Fibroblast of pulmonary artery (primary cell): ENCODE measurements around the gene SELENOI.

Experiments used
- DNase-seq: peaks from one replicate; pipeline ENCODE4 v3.0.0-alpha.2; 2010; ENCODE audit warnings: low read depth
- H3K4me3 ChIP-seq: replicated peaks from 2 replicates; pipeline ENCODE4 v1.5.1; 2011; ENCODE audit warnings: low read depth, mild to moderate bottlenecking, control low read depth, low read length, moderate library complexity
- TF ChIP-seq, protein P1 (sequence below): IDR thresholded peaks from 2 replicates; pipeline ENCODE4 v1.5.1; 2011; ENCODE audit warnings: mild to moderate bottlenecking, control low read depth, low read length, inconsistent platforms; ENCODE audit errors: missing control alignments

Gene SELENOI

DNA sequence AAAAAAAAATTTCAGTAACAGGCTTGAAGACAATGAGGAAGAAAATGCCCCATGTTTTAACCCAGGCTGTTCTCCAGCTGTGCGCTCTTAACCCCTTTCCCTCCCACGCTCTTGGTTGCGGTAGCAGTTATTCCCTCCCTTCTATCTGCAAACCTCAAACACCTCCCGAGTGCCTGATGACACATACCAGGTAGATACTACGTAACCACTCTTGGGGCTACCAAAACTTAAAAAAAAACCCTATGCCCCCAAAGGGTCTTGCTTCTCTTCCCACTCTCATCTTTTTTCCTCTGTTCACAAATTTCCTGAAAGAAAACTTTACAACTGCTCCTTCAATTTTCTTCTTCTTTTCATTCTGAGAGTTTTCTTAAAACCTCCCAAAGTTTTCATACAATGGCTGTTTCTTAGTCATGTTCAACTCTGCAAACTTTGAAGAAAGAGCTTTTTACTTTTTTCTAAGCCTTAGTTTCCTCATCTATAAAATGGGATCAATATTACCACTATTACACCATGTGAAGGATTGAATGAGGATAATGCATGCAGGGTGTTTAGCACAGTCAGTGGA, 50.9 kb downstream of the SELENOI start:
- DNase-seq, result no peak
- TF ChIP-seq, protein P1, sequence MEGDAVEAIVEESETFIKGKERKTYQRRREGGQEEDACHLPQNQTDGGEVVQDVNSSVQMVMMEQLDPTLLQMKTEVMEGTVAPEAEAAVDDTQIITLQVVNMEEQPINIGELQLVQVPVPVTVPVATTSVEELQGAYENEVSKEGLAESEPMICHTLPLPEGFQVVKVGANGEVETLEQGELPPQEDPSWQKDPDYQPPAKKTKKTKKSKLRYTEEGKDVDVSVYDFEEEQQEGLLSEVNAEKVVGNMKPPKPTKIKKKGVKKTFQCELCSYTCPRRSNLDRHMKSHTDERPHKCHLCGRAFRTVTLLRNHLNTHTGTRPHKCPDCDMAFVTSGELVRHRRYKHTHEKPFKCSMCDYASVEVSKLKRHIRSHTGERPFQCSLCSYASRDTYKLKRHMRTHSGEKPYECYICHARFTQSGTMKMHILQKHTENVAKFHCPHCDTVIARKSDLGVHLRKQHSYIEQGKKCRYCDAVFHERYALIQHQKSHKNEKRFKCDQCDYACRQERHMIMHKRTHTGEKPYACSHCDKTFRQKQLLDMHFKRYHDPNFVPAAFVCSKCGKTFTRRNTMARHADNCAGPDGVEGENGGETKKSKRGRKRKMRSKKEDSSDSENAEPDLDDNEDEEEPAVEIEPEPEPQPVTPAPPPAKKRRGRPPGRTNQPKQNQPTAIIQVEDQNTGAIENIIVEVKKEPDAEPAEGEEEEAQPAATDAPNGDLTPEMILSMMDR, result no peak
- H3K4me3 ChIP-seq, result no peak overlapping the region

DNA sequence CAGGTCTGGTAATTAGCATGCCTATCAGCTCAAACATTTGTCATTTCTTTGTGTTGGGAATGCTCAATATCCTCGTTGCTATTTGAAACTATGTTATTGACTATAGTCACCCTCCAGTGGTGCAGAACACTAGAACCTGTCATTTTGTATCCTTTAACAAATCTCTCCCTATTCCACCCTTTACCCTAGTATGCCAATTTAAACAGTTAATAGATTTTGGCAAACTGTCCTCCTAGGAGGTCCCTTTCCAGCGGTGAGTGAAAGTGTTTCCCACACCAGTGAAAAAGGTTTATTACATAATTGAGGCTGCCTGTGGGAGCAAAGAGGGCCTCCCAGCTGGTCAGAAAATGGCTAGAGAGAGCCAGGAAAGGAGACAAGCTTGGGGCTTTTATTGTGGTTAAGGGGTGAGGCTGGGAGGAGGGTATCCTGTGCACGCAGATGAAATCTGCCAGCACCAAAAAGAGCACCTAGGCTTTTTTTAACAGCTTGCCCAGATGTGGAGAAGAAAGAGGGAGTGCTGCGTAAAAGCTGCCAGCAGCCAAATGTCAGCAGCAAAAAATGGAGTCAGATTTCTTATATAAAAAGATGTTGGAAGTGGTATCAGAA, 53.9 kb downstream of the SELENOI start:
- no peak for DNase-seq
- no peak overlapping the region for H3K4me3 ChIP-seq
- TF ChIP-seq, protein P1, result no peak

DNA sequence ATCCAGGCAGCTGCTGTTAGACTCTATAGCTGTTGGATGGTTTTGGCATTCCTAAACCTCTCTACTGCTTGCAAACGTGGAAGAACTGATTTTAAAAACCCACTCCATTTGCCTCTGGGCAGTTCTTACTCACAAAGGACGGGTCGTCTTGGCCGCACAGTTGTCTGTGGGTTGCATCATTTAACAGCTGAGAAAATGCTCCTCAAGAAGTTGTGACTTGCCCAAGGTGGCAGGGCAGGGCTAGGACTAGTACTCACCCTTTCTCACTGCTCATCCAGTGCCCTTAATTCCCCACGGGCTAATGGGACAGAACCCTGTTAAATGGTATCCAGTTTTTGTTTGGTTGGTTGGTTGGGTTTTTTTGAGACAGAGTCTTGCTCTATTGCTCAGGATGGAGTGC, 54.8 kb downstream of the SELENOI start:
- TF ChIP-seq, protein P1, result no peak
- no peak overlapping the region for H3K4me3 ChIP-seq
- no peak for DNase-seq

DNA sequence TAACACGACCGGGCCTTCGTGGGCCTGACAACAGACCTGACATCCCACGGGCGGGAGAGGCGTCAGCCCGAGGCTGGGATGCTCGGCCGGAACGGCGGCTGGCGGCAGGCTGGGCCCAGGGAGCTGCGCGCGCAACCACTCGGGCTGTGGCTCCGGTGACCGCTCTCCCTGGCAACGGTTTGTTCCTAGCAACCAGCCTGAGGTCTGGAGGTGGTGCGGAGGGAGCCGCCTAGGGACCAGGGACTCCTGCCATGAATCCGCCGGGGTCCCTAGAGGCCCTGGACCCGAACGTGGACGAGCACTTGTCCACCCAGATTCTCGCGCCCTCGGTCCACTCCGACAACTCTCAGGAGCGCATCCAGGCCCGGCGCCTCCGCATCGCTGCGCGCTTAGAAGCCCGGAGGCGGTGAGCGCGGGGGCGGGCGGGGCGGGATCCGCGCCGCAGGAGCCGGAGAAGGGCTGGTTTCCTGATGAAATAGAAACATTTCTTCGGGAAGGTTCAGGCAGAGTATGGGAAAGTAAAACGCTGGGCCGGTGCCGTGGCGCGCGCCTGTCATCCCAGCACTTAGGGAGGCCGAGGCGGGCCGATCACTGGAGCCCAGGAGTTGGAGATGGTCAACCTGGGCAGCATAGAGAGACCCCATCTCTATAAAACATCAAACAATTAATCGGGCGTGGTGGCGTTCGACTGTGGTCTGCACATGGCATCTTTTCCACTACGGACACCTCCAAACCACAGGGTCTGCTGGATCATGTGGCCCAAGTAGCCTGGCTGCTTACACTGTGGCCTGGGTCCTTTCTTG, 56.0 kb downstream of the SELENOI start, which contains the start of gene DRC1:
DRC1 (plus strand) TSS at position 182 of the 803 bp plus-strand sequence; CDS start at position 252, 70 bp downstream.
- peak; percentile 76 for DNase-seq
- peak within 1 kb of the TSS; percentile 52 for H3K4me3 ChIP-seq
- TF ChIP-seq, protein P1, result no peak

DNA sequence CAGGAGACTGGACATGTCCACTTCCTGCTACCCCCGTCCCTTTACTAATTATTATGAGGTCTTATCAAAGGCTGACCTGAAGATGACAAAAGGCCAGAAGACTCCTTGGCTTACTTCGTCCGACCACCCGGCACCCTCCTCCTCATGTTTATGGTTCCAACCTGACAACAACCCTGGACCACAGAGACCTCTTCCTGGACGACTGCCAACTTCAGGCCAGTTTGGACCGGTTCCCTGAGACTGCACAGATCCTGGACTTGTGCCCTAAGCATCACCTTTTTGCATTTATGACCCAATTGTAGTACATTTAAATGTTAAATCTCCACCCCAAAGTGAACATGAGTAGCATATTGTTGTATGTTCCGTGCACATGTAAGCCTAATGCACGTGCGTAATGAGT, 61.6 kb downstream of the SELENOI start:
- no peak for DNase-seq
- no peak overlapping the region for H3K4me3 ChIP-seq
- TF ChIP-seq, protein P1, result no peak

DNA sequence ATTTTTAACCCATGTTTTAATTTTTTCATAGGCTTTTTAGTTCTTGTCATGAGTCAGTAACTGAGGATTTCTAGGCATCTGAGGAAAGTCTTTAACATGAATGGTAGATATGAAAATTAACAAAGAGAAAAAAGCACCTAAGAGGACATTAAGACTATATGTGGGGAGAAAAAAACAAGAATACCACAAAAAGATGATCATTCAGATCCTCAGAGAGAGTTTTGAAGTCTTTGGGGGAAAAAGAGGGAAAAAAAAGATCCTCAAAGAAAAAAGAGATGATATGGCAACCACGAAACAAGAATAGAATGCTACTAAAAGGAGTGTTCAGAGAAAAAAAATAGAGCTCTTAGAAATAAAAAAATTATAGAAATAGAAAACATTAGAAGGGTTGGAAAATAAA, 63.8 kb downstream of the SELENOI start:
- TF ChIP-seq, protein P1, result no peak
- DNase-seq, result no peak
- no peak overlapping the region for H3K4me3 ChIP-seq
